Measurements from ENCODE around the gene MB.

Gene MB

DNA sequence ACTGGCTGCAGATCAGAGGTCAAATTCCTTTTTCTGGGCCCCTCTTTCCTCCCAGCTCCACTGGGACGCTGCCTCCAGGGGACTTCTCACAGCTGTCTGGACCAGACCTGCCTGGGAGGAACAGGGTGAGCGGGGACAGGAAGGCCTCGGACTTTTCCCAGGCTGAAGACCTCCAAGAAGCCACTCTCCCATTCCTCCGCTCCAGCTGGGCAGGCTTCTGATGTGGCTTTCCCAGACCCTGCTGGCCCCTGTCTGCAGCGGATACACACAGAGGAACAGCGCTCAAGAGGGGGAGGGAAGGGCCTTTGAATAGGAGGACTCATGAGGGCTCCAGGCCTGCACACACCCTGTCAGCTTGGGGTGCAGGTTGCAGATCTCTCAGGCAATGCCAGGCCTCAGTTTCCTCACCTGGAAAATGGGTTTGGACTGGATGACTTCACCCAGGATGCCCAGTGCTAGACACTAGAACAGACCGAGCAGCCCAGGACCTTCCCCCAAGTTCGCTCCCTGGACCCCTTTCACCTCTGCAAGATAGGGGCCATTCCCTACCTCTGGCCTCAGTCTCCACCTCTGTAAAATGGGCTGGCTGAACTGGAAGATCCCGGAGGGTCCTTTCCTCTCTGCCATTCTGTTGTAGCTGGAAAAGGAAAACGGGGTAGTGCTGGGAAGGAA, 36.6 kb downstream of the MB start:
- FAIRE-seq, result no peak
- DNase-seq (ENCODE audit: insufficient read length, low spot score), result no peak

DNA sequence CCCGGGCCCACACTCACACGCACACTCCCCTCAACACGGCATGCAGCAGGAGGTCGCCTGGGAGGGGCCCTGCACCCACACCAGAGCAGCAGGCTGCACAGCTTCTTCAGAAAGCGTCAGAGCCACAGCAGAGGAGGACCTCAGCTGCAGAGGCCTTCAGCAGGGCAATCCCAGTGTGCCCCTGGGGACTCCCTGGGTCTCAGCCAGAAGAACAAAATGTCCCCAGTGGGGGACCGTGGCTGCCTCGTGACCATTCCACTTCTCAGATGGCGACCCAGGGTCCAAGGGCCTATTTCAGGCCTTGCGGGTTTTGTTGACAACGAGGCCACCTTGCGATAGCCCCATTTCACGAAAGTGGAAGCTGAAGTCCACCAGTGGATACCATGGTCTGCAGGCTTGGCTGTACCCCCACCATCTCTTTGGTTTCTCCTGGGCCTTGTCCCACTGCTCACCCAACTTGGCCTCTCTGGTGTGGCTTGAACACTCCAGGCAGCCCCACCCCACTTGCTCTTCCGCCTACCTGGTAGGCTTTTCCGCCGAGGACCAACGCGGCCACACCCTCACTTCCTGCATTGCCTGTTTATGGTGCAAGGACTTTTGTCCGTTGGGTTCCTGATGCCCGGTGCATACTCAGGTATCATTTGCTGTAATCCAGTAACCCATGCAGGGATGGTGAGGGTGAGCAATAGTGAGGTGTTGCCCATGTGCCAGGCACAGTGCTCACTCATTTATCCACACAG, 38.1 kb downstream of the MB start:
- FAIRE-seq, result no peak
- DNase-seq (ENCODE audit: insufficient read length, low spot score), result no peak

DNA sequence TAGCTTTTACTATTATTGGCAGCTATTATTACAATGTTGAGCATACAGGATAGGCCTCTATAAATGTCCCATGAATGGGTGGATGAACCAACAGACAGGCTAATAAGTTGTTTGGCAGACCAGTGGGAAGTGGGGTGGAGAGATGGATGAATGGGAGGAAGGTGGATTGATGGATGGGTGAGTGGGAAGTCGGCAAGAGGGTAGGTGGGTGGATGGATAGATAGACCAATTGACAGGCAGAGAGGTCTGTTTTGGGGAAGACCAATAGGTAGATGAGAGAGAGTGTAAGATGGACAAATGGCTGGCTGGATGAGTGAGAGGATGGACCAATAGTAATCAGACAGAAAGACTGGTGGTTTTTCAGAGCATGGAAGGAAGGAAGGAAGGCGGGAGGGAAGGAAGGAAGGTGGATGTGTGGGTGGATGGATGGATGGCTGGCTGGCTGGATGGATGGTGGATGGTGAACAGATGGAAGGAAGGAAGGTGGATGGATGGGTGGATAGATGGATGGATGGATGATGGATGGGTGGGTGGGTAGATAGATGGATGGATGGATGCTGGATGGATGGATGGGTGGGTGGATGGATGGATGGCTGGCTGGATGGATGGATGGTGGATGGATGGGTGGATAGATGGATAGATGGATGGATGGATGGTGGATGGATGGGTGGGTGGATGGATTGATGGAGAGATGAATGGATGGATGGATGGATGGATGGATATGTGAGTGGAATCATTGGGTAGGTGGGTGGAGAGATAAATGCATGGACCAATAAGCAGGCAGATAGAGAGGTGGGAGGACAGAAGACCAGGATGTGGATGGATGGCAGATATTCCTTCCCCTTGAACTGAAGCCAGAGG, 39.1 kb downstream of the MB start:
- no peak for FAIRE-seq
- no peak for DNase-seq (ENCODE audit: insufficient read length, low spot score)

DNA sequence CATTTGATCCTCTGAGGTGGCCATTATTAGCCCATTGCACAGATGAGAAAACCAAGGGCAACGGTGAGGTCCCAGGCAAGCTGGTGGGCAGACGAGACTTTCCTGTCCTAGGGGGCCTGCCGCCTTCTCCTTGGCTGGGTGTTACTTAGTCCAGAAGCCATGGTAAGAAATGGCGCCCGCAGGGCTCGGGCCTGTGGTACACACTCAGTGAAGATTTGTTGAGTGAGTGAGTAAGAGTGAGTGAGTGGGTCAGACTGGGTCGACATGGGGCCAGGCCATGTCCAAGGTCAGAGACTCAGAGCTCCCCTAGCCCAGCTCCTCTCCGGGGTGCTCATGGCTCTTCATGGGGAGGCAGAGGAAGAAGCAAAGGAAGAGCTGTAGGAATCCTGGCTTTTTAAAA, 40.5 kb downstream of the MB start:
- no peak for DNase-seq (ENCODE audit: insufficient read length, low spot score)
- no peak for FAIRE-seq

DNA sequence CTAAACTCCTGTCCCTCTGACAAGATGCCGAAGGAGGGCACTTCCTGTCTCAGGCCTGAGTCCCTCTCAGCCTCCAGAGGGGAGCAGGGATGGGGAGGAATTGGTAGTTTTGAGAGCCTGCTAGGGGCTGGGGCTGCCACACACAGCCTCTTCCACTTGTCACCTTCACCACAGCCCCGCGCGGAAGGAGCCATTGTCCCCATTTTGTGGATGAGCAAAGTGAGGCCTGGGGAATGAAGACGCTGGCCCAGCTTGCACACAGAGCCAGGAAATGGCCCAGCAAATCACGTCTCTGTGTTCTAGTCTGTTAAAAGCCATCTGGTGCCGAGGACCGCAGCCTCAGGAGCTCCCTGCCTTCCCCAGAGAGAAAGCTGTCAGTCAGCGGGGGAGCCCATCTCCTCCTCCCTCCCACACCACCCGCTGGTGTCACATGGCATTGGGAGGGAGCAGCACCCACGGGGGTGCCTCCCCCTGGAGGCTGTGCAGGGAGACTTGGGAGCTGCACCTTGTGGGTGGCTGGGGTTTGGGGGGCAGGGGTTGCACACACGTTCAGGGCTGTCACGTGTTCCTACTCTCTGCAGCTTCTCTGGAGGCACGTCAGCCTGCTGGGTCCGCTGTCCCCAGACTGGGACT, 41.9 kb downstream of the MB start:
- no peak for FAIRE-seq
- DNase-seq (ENCODE audit: insufficient read length, low spot score), result no peak

DNA sequence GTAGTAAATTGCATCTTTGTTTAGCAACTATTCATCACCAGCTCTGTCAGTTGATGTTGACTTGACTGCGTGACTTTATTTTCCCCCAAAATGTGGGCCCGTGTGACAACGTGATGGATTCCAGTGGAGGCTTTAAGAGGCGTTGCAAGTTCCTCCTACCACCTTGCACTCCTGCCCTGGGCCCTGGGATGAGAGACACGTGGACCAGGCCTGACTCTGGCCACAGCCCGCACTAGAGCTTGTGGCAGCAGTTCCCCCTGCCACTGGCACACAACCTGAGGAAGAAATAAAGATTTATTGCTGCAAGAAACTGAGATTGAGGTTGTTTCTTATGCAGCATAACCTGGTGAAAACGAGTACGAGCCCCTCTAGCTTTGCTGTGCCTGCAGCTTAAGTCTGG, 44.6 kb downstream of the MB start:
- no peak for FAIRE-seq
- no peak for DNase-seq (ENCODE audit: insufficient read length, low spot score)

DNA sequence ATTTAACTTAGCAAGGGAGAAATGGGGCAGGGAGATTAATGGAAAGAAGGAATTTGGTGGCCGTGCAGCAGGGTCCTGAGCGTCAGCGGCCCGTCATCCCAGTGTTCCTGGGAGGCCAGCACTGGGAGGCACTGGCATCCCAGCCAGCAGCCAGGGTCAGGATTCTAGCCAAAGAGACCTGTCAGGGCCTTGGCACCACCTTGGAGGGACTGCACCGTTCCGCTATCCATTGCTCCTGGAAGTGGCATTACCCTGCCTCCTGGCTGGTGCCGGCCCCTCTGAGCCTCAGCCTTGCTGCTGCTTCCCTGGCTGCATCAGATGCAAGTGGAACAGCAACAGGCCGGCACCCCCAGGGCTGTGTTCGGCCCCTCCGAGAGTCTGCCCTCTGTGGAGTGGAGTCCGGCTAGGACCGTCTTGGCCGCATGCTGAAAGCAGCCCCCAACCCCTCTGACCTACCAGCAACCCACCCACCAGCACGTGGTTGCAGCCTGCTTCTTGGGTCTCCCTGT, 46.4 kb downstream of the MB start:
- DNase-seq (ENCODE audit: insufficient read length, low spot score), result no peak
- FAIRE-seq, result no peak

DNA sequence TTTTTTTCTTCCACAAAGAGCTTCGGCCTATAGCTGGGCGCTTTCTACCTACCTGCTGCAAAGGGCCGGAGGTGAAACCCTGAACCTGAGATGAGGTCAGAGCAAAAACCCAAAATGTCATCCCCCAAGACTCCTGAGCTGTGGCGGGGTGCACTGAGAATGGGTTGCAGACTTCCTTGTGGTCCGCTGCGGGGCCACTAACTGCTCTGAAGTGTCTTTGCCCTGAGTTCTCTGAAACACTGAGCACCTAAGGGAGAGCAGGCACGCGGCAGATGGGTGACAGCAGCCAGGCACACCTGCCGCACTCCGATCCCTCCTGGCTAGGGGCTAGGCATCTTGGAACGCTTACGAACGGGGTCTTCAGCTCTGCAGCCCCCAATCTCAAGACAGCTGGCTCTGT, 47.2 kb downstream of the MB start:
- FAIRE-seq, result no peak
- no peak for DNase-seq (ENCODE audit: insufficient read length, low spot score)

DNA sequence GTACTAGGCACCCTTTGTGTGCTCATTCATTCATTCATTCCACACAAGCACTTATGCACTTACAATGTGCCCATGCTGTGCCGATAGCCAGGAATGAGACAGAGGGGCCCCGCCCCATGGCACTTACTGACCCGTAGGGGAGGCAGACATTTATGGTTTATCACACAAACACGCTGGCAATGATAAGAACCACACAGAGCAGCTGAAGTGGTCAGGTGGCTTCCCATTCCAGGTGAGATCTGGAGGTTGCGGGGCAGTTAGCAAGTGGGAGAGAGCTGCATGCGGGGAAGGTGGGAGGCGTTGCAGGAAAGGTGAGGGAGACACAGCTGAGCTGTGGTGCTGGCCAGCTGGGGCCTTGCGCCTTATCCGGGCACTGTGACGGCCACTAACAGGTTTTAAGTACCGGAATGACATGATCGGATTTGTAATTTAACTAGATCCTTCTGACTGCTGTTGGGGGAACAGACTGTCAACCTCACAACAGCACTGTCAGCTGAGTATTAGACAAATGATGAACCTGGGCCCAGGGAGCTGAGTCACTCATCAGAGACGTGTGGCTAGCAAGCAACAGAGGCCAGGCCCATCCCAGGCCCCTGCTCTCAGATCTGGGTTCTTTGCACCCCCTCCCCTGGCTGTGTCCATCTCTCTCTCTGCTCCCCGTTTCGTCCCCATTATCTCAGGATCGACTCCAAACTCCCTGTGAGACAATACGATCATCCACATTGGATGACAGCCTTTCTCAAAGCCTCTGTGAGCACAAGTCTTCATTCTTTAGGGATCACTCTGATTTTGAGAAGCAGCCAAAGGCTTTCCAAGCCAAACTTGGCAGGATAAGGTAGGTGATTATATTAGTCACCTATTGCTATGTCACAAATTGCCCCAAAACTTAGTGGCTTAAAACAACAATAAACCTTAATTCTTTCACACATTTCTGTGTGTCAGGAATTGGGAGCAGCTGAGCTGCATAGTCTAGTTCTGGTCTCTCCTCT, 48.1 kb downstream of the MB start:
- FAIRE-seq (no peak), DNase-seq (ENCODE audit: insufficient read length, low spot score) (no peak)

DNA sequence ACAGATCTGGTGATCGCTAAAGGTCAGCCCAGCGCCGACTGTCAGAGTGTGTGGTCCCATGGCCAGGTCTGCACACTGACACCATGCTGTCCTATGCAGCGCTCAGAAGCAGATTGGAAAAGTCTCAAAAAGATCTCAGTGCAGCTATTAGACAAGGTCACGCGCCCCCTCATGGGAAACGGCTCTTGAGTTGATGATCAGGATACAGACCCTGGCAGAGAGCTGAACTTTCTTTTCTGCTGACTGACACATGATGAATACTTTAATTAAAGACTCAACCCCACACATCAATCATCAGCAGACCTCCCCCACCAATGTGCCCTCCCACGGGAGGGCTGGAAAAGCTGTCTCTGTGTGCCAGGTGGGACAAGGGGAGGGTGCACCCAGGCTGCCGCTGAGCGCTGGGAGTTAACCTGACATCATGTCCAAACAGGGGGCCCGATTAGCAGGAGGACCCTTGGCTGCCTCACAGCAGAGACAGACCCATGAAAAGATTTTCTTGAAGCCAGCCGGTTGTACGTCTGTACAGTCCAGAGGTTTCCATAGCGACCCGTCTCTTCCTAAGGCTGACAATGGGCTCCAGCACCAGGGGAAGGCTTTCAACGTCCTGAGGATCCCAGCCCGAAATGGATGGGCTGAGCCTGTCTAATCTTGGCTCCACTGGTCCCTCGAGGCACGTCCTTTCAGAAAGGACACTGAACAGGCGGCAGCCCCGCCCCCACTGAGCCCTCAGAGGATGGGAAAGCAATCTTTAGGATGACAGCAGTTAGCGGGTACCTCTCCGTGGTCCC, 49.6 kb downstream of the MB start:
- DNase-seq (ENCODE audit: insufficient read length, low spot score) (no peak), FAIRE-seq (no peak)

DNA sequence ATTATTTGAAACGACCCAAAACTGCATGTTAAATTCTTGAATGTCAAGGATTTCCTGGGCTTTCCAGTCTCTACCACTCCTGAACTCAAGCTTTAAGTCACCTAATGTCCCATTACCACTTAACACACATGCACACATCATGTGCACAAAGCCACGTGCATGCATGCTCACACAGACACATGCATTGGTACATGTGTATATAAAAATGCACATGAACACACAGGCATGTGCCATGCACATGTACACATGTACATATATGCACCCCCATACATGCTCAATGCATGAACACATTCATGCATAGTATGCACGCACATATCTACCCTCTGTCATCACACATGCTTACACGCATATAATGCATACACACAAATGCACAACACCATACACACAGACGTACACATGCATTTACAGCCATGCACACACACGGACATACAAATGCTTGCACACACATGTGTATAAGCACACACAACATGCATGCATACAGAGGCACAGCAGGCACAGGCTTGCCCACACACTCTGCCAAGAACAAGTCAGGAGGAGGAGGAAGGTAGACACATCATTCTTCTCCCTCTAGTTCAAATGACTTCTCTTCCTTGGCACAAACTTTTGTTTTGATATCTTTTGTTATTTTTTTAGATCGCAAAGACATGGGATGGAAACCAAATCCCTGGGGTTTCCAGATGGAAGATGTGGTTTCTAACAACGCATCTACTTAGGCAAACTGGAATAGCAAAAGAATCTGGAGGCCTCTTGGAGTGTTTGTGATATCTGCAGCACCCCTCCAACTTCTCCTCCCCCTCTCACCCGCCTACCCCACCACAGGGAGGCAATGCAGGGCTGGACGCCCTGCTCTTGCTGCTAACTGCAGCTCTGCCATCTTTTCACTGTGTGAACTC, 51.9 kb downstream of the MB start:
- no peak for FAIRE-seq
- no peak for DNase-seq (ENCODE audit: insufficient read length, low spot score)

DNA sequence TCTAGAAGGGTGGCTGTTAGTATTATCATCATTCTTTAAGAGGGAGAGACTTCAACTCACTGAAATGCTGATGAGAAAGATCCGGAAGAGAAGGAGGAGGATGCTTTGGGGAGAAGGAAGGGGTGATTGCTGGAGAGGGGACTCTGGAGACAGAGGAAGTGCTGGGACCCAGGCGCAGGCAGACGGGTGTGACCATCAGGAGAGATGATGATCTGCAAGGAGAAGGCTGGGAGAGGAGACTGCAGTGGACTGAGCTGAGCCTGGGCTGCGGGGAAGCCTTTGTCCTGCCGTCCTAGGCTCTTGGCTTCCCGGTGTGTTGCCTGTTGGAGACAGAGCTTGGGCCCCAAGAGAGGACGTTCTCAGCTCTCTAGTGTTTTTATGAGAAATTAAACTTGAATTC, 53.9 kb downstream of the MB start:
- FAIRE-seq, result no peak
- no peak for DNase-seq (ENCODE audit: insufficient read length, low spot score)

DNA sequence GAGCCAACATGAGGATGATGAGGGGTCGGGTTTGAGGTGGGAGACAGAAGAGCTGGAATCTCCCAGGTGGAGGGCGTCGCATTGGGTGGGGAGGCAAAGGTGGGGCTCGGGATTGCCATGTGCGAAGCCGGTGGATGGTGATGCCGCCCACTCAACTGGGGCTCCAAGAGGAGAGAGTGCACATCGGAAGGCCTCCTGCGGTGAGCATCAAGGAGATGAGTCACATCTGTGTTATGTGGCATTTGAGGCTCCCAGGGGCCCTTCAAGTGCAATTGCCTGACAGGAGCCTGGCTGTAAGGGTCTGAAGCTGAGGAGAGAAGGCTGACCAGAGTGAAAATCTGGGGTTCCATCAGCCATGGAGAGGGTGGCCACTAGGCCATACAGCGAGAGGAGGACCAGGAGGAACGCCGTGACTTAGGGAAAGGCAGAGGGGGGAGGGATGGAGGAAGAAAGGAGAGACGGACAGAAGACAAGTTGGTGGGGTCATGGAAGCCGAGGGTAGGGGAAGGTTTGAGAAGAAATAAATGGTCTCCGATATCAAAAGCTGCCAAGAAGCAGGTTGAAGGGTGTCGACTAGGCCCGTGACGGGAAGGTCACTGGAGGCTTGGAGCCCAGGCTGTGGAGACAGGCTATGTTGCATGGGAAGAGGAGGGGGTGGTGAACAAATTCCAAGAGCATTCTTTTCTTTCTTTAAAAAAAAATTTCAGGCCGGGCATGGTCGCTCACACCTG, 55.2 kb downstream of the MB start:
- FAIRE-seq, result no peak
- no peak for DNase-seq (ENCODE audit: insufficient read length, low spot score)

DNA sequence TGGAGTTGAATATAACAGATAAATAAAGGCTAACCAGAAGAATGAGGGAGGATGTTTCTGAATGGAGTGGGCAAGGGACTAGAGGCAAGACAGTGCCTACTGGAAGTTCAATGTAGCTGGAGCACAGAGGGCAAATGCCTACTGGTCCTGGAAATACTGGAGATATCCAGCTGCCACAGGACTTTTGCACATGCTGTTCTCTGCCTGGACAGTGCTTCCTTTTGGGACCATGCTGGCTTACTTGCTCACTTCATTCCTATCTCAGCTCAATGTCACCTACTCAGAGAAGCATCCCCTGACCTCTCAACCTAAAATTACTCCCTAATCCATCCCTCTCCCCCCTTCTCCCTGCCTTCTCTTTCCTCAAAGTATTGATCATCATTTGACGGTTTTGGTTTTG, 56.3 kb downstream of the MB start:
- DNase-seq (ENCODE audit: insufficient read length, low spot score) (no peak), FAIRE-seq (no peak)

DNA sequence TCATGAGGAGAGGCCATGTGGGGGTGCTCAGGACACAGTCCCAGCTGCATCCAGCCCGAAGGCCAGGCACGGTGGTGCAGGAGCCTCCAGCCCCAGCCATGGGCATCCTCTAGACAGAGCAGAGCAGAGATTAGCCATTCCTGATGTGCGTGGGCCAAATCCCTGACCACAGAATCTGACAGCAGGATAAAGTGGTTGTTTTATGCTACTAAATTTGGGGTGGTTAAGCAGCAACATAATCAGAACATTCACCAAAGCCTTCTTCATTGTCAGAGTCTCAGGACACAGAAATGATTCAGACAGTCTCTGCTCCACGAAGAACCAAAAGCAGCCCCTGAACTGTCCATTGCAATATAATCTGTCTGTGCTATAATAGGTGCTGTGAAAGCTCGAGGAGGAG, 56.8 kb downstream of the MB start:
- FAIRE-seq (no peak), DNase-seq (ENCODE audit: insufficient read length, low spot score) (no peak)

DNA sequence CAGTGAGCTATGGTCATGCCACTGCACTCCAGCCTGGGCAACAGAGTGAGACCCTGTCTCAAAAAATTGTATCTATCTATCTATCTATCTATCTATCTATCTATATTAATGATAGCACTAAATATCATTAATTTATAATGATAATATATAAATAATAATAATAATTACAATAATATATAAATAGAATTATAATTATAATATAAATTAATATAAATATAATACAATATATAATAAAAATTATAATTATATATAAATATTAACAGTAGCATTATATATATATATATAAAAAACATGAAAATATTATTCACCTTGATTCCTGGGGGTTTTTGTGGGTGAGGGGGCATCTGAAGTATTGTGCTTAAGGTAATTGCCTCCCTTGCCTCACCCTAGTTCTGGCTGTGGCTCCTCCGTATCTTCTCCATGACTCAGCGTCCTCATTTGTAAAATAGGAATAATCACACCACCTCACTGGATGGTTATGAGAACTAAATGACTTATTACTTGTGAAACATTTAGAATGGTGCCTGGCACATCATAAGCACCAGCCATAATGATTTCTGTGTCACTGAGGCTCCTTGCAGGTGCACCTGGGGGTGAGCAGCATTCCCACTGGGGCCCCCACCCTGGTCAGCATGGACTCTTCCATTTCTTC, 57.6 kb downstream of the MB start:
- DNase-seq (ENCODE audit: insufficient read length, low spot score) (no peak), FAIRE-seq (no peak)

DNA sequence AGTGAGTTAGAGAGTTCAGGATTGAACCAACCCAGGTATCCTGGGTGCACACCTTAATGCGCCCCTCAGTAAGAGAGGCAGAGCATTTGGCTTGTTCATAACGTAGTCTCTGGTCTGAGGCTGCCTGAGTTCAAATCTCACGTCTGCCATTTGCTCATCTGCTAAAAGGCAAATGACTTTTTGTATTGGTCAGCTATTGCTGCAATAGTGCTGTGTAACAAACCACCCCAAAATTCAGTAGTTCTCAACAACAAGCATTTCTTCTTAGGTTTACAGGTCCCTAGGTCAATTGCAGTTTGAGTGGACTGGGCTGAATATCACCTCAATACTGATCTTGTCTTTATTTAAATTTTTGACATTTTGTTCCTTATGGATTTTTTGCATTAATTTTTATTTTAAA, 58.4 kb downstream of the MB start:
- FAIRE-seq (no peak), DNase-seq (ENCODE audit: insufficient read length, low spot score) (no peak)
